Activated naive CD4-positive, alpha-beta T cell treated with anti-CD3 and anti-CD28 coated beads, Interleukin-2, amount 50 U/mL, for 24 hours (primary cell): ENCODE results near the gene GGCX.

Experiments used
- H3K27ac Mint-ChIP-seq: one replicate; pipeline ENCODE4 v1.8.0; 2021; ENCODE audit warnings: mild to moderate bottlenecking, mixed read lengths
- H3K27me3 Mint-ChIP-seq: one replicate; pipeline ENCODE4 v1.8.0; 2021; ENCODE audit warnings: mixed read lengths
- H3K36me3 Mint-ChIP-seq: one replicate; pipeline ENCODE4 v1.8.0; 2021; ENCODE audit warnings: mixed read lengths
- H3K4me1 Mint-ChIP-seq: one replicate; pipeline ENCODE4 v1.8.0; 2021; ENCODE audit warnings: mixed read lengths
- H3K4me3 Mint-ChIP-seq: one replicate; pipeline ENCODE4 v1.8.0; 2021; ENCODE audit warnings: mild to moderate bottlenecking, mixed read lengths
- H3K9me3 Mint-ChIP-seq: one replicate; pipeline ENCODE4 v1.8.0; 2021; ENCODE audit warnings: mixed read lengths

The GGCX gene

GRCh38 chr2:85497944-85498630, 63.2 kb downstream of the GGCX start:
- H3K27ac Mint-ChIP-seq: no peak overlapping the region
- no peaks in the 10 kb centered on the region for H3K4me1 Mint-ChIP-seq
- H3K4me3 Mint-ChIP-seq: no peak overlapping the region
- H3K27me3 Mint-ChIP-seq: no peaks in the 10 kb centered on the region
- no peaks in the 10 kb centered on the region for H3K36me3 Mint-ChIP-seq
- H3K9me3 Mint-ChIP-seq: no peaks in the 10 kb centered on the region

GRCh38 chr2:85496436-85496835, 64.9 kb downstream of the GGCX start:
- Mint-ChIP-seq H3K4me1 (no peaks in the 10 kb centered on the region), H3K9me3 (no peaks in the 10 kb centered on the region), H3K4me3 (no peak overlapping the region), H3K27ac (no peak overlapping the region), H3K36me3 (no peaks in the 10 kb centered on the region), H3K27me3 (no peaks in the 10 kb centered on the region)
